CD8-positive, alpha-beta memory T cell (primary cell): ENCODE results near the gene PPOX. TPM values are rescaled to one million over a fixed set of nuclear protein-coding genes. Genes with fewer than 3 reads are reported as not detected.

Experiments used
- CTCF ChIA-PET: fragments of 350-600 bp; sonication (Branson Sonifier 250); formaldehyde crosslinking; loops from one replicate; lab custom pipeline; 2021; ENCODE audit warnings: antibody characterized with exemption; lab: Charles Lee
- POLR2A ChIA-PET: fragments of 350-600 bp; sonication (Branson Sonifier 250); formaldehyde crosslinking; loops from one replicate; lab custom pipeline; 2021; ENCODE audit warnings: antibody characterized with exemption; lab: Charles Lee
- DNase-seq, 5 donors: peaks; one replicate each; pipeline versions ENCODE4 v3.0.0 to v3.0.0-alpha.2; 2020 to 2022; ENCODE audit warnings: mixed read lengths in 1 of 5
- H3K27ac ChIP-seq: one replicate; pipeline ENCODE4 v1.7.0; 2013; ENCODE audit warnings: low read depth, mild to moderate bottlenecking, low read length, moderate library complexity
- H3K27me3 ChIP-seq: 2 replicates; pipeline ENCODE4 v1.7.0; 2013; ENCODE audit warnings: low read length, mild to moderate bottlenecking; ENCODE audit not compliant: insufficient read depth, poor library complexity, severe bottlenecking
- H3K36me3 ChIP-seq: 2 replicates; pipeline ENCODE4 v1.7.0; 2013; ENCODE audit warnings: mild to moderate bottlenecking, low read length, moderate library complexity; ENCODE audit not compliant: insufficient read depth
- H3K4me1 ChIP-seq: 2 replicates; pipeline ENCODE4 v1.7.0; 2013; ENCODE audit warnings: mild to moderate bottlenecking, low read length, moderate library complexity; ENCODE audit not compliant: insufficient read depth
- H3K4me3 ChIP-seq: 2 replicates; pipeline ENCODE4 v1.7.0; 2013; ENCODE audit warnings: mild to moderate bottlenecking, low read length
- H3K9me3 ChIP-seq: 2 replicates; pipeline ENCODE4 v1.7.0; 2013; ENCODE audit warnings: mild to moderate bottlenecking, low read length
- H3K27ac Mint-ChIP-seq, 8 donors: one replicate each; pipeline ENCODE4 v1.8.0; 2020 to 2021; ENCODE audit warnings: mixed read lengths in 8 of 8, mild to moderate bottlenecking in 6 of 8, inconsistent platforms in 3 of 8, moderate library complexity in 3 of 8
- H3K27me3 Mint-ChIP-seq, 2 donors: one replicate each; pipeline ENCODE4 v1.8.0; 2020 to 2021; ENCODE audit warnings: mixed read lengths in 2 of 2, mild to moderate bottlenecking in 1 of 2, moderate library complexity in 1 of 2
- H3K36me3 Mint-ChIP-seq, 3 donors: one replicate each; pipeline ENCODE4 v1.8.0; 2020 to 2021; ENCODE audit warnings: mixed read lengths in 3 of 3, inconsistent platforms in 1 of 3, mild to moderate bottlenecking in 1 of 3
- H3K4me1 Mint-ChIP-seq, 3 donors: one replicate each; pipeline ENCODE4 v1.8.0; 2020 to 2021; ENCODE audit warnings: mixed read lengths in 3 of 3, inconsistent platforms in 1 of 3, mild to moderate bottlenecking in 1 of 3
- H3K4me3 Mint-ChIP-seq, 7 donors: one replicate each; pipeline ENCODE4 v1.8.0; 2020 to 2021; ENCODE audit warnings: mixed read lengths in 7 of 7, mild to moderate bottlenecking in 6 of 7, moderate library complexity in 4 of 7, inconsistent platforms in 2 of 7
- H3K9me3 Mint-ChIP-seq, 5 donors: one replicate each; pipeline ENCODE4 v1.8.0; 2020 to 2022; ENCODE audit warnings: mixed read lengths in 5 of 5, mild to moderate bottlenecking in 3 of 5, moderate library complexity in 2 of 5, inconsistent platforms in 1 of 5
- polyA plus RNA-seq: library from polyadenylated mRNA; unstranded; fragments of 300-500 nt; fragmentation: Illumina TruSeq; gene quantifications from one replicate; pipeline ENCODE4 v1.2.3, GENCODE V29; 2021
- total RNA-seq, 2 experiments: library from RNA; stranded (reverse); gene quantifications; one replicate each; pipeline ENCODE4 v1.2.3, GENCODE V29; 2021

PPOX gene
- total and polyA plus RNA-seq, 3 experiments from 2014 or later: 17.6 to 31.3 (median 24.4) TPM

DNA sequence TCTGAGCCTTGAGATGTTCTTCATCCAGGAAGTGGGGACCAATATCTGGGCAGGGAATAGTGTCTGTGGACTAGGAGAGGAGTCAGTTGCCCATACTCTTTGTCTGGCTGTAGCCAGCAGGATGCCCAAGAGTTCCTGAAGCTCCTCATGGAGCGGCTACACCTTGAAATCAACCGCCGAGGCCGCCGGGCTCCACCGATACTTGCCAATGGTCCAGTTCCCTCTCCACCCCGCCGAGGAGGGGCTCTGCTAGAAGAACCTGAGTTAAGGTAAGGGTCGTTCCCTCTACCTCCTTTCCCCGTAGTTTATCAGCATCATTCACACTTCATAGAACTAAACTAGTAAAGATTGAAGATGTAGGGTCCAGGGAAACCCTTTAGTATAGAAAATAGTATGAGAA lies 3.4 kb upstream of the PPOX start:
- Histone ChIP-seq H3K9me3 (no peaks in the 10 kb centered on the region), H3K27ac (peak overlapping the region; percentile 19), H3K36me3 (peaks cover 10% of the 10 kb centered on the region), H3K4me1 (peaks cover 47% of the 10 kb centered on the region), H3K4me3 (no peak overlapping the region), H3K27me3 (no peaks in the 10 kb centered on the region)
- peaks cover 51 to 88% (median 87%) of the 10 kb centered on the region in 3 donors for H3K4me1 Mint-ChIP-seq
- no peak for DNase-seq
- no peaks in the 10 kb centered on the region for H3K9me3 Mint-ChIP-seq
- POLR2A ChIA-PET: no interaction called here
- H3K27ac Mint-ChIP-seq: peak overlapping the region in 7 of 8 donors; percentile 20 to 99 (median 87)
- CTCF ChIA-PET: interaction anchor here (1.3 to 2.5 kb wide), 2 partner anchors 18 to 31 kb away, joined by 3 to 7 read pairs; no protein-coding TSS in a partner anchor
- no peaks in the 10 kb centered on the region for H3K27me3 Mint-ChIP-seq
- peaks cover 0 to 77% (median 18%) of the 10 kb centered on the region in 3 donors for H3K36me3 Mint-ChIP-seq
- H3K4me3 Mint-ChIP-seq: peak overlapping the region in 4 of 7 donors; percentile 20 to 82 (median 53)

DNA sequence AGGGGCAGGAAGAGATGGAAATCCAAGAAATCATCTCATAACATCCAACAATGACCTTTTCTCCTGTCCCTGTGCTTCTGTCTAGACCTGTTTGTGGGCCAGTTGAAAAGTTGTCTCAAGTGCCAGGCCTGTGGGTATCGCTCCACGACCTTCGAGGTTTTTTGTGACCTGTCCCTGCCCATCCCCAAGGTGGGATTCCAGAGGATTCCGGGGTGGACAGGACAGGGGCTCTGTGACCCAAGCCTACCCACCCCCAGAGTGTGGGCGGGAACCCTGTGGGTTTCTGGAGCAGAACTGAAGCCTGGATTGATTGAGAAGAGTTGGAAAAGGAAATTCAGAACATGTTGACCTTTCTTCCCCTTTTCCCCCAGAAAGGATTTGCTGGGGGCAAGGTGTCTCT lies 2.4 kb upstream of the PPOX start:
- ChIA-PET CTCF (interaction anchor here (3.6 to 4.9 kb wide), 2 partner anchors 9 to 27 kb away, joined by 42 to 44 read pairs; partner anchors contain the start of gene UFC1), POLR2A (no interaction called here)
- Mint-ChIP-seq H3K27ac (peak overlapping the region in 7 of 8 donors; percentile 75 to 100 (median 98)), H3K4me1 (peaks cover 54 to 87% (median 85%) of the 10 kb centered on the region in 3 donors), H3K27me3 (no peaks in the 10 kb centered on the region), H3K9me3 (no peaks in the 10 kb centered on the region), H3K4me3 (peak overlapping the region in 3 of 7 donors; percentile 3 to 94 (median 53)), H3K36me3 (peaks cover 0 to 72% (median 16%) of the 10 kb centered on the region in 3 donors)
- Histone ChIP-seq H3K9me3 (no peaks in the 10 kb centered on the region), H3K27me3 (no peaks in the 10 kb centered on the region), H3K27ac (no peak overlapping the region), H3K36me3 (peaks cover 10% of the 10 kb centered on the region), H3K4me1 (peaks cover 44% of the 10 kb centered on the region), H3K4me3 (no peak overlapping the region)
- DNase-seq: no peak

DNA sequence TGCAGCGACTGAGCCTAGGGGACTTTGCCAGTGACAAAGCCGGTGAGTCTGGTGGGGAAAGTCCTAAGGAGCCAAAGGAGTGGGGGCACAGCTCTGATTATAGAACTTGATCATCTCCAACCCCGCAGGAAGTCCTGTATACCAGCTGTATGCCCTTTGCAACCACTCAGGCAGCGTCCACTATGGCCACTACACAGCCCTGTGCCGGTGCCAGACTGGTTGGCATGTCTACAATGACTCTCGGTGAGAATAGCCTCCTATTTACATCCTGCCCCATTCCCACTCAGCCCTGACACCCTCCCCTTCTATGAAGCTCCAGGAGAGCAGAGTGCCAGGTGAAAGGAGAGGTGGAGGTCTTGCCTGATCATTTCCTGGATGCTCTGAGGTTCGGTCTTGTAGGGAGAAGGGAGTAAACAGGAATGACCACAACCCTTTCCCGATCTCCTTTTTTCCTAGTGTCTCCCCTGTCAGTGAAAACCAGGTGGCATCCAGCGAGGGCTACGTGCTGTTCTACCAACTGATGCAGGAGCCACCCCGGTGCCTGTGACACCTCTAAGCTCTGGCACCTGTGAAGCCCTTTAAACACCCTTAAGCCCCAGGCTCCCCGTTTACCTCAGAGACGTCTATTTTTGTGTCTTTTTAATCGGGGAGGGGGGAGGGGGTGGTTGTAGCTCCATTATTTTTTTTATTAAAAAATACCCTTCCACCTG lies 1.2 kb upstream of the PPOX start:
- DNase-seq: no peak
- Histone ChIP-seq H3K9me3 (no peaks in the 10 kb centered on the region), H3K4me3 (peak overlapping the region; percentile 81), H3K36me3 (peaks cover 15% of the 10 kb centered on the region), H3K4me1 (peaks cover 36% of the 10 kb centered on the region), H3K27me3 (no peaks in the 10 kb centered on the region), H3K27ac (peak overlapping the region; percentile 95)
- Mint-ChIP-seq H3K27me3 (no peaks in the 10 kb centered on the region), H3K4me3 (peak overlapping the region; percentile 21 to 96 (median 92)), H3K36me3 (peaks cover 0 to 70% (median 19%) of the 10 kb centered on the region in 3 donors), H3K9me3 (no peaks in the 10 kb centered on the region), H3K4me1 (peaks cover 47 to 86% (median 75%) of the 10 kb centered on the region in 3 donors), H3K27ac (peak overlapping the region; percentile 96 to 100 (median 99))
- ChIA-PET CTCF (interaction anchor here (0.6 to 4.9 kb wide), 30 partner anchors 10 to 235 kb away, joined by 3 to 49 read pairs (median 4); partner anchors contain the start of genes ADAMTS4, APOA2, B4GALT3 and NDUFS2), POLR2A (interaction anchor here (0.6 to 2.4 kb wide), 13 partner anchors 10 to 149 kb away, joined by 3 to 23 read pairs (median 5); partner anchors contain the start of genes B4GALT3, DEDD, NDUFS2 and SDHC)

- Mint-ChIP-seq H3K4me3 (peak overlapping the region; percentile 87 to 96 (median 93)), H3K27me3 (no peaks in the 10 kb centered on the region), H3K4me1 (peaks cover 41 to 67% (median 58%) of the 10 kb centered on the region in 3 donors), H3K9me3 (no peaks in the 10 kb centered on the region), H3K36me3 (peaks cover 0 to 75% (median 21%) of the 10 kb centered on the region in 3 donors), H3K27ac (peak overlapping the region; percentile 96 to 100 (median 99))
- peak overlapping the region; percentile 81 for H3K4me3 ChIP-seq
- H3K4me1 ChIP-seq: peaks cover 18% of the 10 kb centered on the region
- DNase-seq: peak in 1 of 5 donors; percentile 51
- ChIA-PET POLR2A (interaction anchor here (0.5 to 2.4 kb wide), 14 partner anchors 9 to 329 kb away, joined by 3 to 23 read pairs (median 5); partner anchors contain the start of genes B4GALT3, FCER1G, NDUFS2 and NIT1), CTCF (interaction anchor here (0.7 to 4.9 kb wide), 20 partner anchors 10 to 215 kb away, joined by 3 to 49 read pairs (median 6); partner anchors contain the start of genes APOA2, B4GALT3, DEDD and NDUFS2)
- H3K27ac ChIP-seq: peak overlapping the region; percentile 95
- H3K9me3 ChIP-seq: no peaks in the 10 kb centered on the region
- H3K36me3 ChIP-seq: peaks cover 31% of the 10 kb centered on the region
- no peaks in the 10 kb centered on the region for H3K27me3 ChIP-seq
Measured at GRCh38 chr1:161166669-161167548, 683 bp downstream of the PPOX start.

DNA sequence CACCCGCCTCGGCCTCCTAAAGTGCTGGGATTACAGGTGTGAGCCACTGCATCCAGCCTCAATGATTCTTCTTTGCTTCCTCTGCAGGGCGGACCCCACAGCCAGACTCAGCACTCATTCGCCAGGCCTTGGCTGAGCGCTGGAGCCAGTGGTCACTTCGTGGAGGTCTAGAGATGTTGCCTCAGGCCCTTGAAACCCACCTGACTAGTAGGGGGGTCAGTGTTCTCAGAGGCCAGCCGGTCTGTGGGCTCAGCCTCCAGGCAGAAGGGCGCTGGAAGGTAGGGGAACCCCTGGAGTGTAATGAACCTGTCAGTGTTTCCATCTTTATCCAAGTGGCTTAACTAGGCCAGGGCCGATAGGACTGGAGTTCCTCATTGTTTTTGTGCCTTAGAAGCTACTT lies 2.7 kb downstream of the PPOX start:
- Histone ChIP-seq H3K27ac (no peak overlapping the region), H3K36me3 (peaks cover 45% of the 10 kb centered on the region), H3K4me1 (peaks cover 16% of the 10 kb centered on the region), H3K4me3 (no peak overlapping the region), H3K9me3 (no peaks in the 10 kb centered on the region), H3K27me3 (no peaks in the 10 kb centered on the region)
- ChIA-PET CTCF (interaction anchor here (1.7 to 2.0 kb wide), 2 partner anchors 13 to 34 kb away, joined by 4 to 6 read pairs; partner anchors contain the start of gene NDUFS2), POLR2A (interaction anchor here (0.6 to 2.0 kb wide), 3 partner anchors 7 to 57 kb away, joined by 4 to 5 read pairs (median 4); partner anchors contain the start of gene NDUFS2)
- peak overlapping the region in 3 of 7 donors; percentile 34 to 80 (median 50) for H3K4me3 Mint-ChIP-seq
- peaks cover 42 to 67% (median 60%) of the 10 kb centered on the region in 3 donors for H3K4me1 Mint-ChIP-seq
- DNase-seq: no peak
- peaks cover 0 to 76% (median 19%) of the 10 kb centered on the region in 3 donors for H3K36me3 Mint-ChIP-seq
- peaks cover 0 to under 1% of the 10 kb centered on the region in 2 donors for H3K27me3 Mint-ChIP-seq
- no peaks in the 10 kb centered on the region for H3K9me3 Mint-ChIP-seq
- peak overlapping the region in 2 of 8 donors; percentile 36 to 68 for H3K27ac Mint-ChIP-seq

- no peaks in the 10 kb centered on the region for H3K9me3 Mint-ChIP-seq
- H3K36me3 Mint-ChIP-seq: peaks cover 0 to 79% (median 17%) of the 10 kb centered on the region in 3 donors
- Histone ChIP-seq H3K27me3 (no peaks in the 10 kb centered on the region), H3K27ac (no peak overlapping the region), H3K4me1 (peaks cover 15% of the 10 kb centered on the region), H3K9me3 (no peaks in the 10 kb centered on the region), H3K36me3 (peaks cover 53% of the 10 kb centered on the region), H3K4me3 (no peak overlapping the region)
- H3K27me3 Mint-ChIP-seq: peaks cover 0 to 3% of the 10 kb centered on the region in 2 donors
- DNase-seq: no peak
- ChIA-PET CTCF (interaction anchor here (0.9 to 2.0 kb wide), 3 partner anchors 22 to 135 kb away, joined by 3 to 7 read pairs (median 3); partner anchors contain the start of gene TOMM40L), POLR2A (interaction anchor here (1.2 kb wide), 1 partner anchor 11 kb away, joined by 5 read pairs; no protein-coding TSS in a partner anchor)
- peak overlapping the region in 4 of 8 donors; percentile 32 to 89 (median 64) for H3K27ac Mint-ChIP-seq
- H3K4me1 Mint-ChIP-seq: peaks cover 48 to 67% (median 64%) of the 10 kb centered on the region in 3 donors
- peak overlapping the region in 1 of 7 donors; percentile 60 for H3K4me3 Mint-ChIP-seq
Measured at GRCh38 chr1:161171191-161171590, 5.0 kb downstream of the PPOX start.

DNA sequence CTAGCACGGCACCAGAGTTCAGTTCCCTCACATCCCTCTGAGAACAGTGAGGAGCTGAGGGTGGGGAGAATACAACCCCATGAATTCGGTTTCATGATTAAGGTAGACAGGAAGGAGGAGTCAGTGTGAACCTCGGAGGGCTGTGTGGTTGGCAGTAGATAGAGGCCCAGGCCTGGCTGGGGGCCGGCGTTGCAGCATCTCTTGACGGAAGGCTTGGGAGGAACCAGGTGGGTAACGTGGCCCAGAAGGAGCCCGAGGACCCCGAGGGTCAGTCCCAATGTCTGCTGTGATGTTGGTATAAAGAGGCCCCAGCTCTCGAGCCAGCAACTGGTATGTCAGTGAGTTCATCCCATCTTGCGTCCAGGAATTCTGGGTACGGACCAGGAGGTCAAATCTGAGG lies 5.5 kb downstream of the PPOX start:
- Histone ChIP-seq H3K4me1 (peaks cover 20% of the 10 kb centered on the region), H3K27ac (no peak overlapping the region), H3K9me3 (no peaks in the 10 kb centered on the region), H3K4me3 (no peak overlapping the region), H3K27me3 (no peaks in the 10 kb centered on the region), H3K36me3 (peaks cover 53% of the 10 kb centered on the region)
- peak overlapping the region in 3 of 8 donors; percentile 21 to 70 (median 42) for H3K27ac Mint-ChIP-seq
- peaks cover 0 to 3% of the 10 kb centered on the region in 2 donors for H3K27me3 Mint-ChIP-seq
- peaks cover 49 to 67% (median 64%) of the 10 kb centered on the region in 3 donors for H3K4me1 Mint-ChIP-seq
- no peaks in the 10 kb centered on the region for H3K9me3 Mint-ChIP-seq
- peaks cover 0 to 79% (median 17%) of the 10 kb centered on the region in 3 donors for H3K36me3 Mint-ChIP-seq
- CTCF ChIA-PET: interaction anchor here (0.9 kb wide), 1 partner anchor 134 kb away, joined by 3 read pairs; no protein-coding TSS in a partner anchor
- POLR2A ChIA-PET: interaction anchor here (1.2 kb wide), 1 partner anchor 11 kb away, joined by 5 read pairs; no protein-coding TSS in a partner anchor
- peak overlapping the region in 1 of 7 donors; percentile 37 for H3K4me3 Mint-ChIP-seq
- no peak for DNase-seq
